Left lung (tissue), 10 donors: ENCODE data around the gene NUMBL. TPM values are rescaled to one million over a fixed set of nuclear protein-coding genes. Genes with fewer than 3 reads are reported as not detected.
A peak's percentile ranks its signal among the peaks of the same experiment; 100 is the strongest.
"Not testable (repeated sequence)": the region's sequence is repeated elsewhere in the genome, so short reads cannot be mapped to it uniquely, and the experiment has no call there.

ENCODE experiments used
- ATAC-seq: fragments of 200-7000 bp; cut with Tn5 transposase; one replicate; pipeline ENCODE4 v1.9.1; 2020; ENCODE audit warnings: moderate library complexity
- DNase-seq, 4 donors: peaks; one replicate each; pipeline ENCODE4 v3.0.0-alpha.2; 2013 to 2020
- H3K27ac ChIP-seq, 2 donors: fragments of 200-600 bp; sonication (generic) in 1 of 2; one replicate each; pipeline versions ENCODE4 v1.5.0 to v1.8.0; 2020 to 2021
- H3K27me3 ChIP-seq, 2 donors: fragments of 200-600 bp; sonication (generic) in 1 of 2; one replicate each; pipeline versions ENCODE4 v1.5.0 to v1.8.0; 2020 to 2021
- H3K36me3 ChIP-seq, 2 donors: fragments of 200-600 bp; sonication (generic) in 1 of 2; one replicate each; pipeline versions ENCODE4 v1.5.0 to v1.8.0; 2020 to 2021
- H3K4me1 ChIP-seq, 2 donors: fragments of 200-600 bp; one replicate each; pipeline ENCODE4 v1.8.0; 2021
- H3K4me3 ChIP-seq, 2 donors: fragments of 200-600 bp; sonication (generic) in 1 of 2; one replicate each; pipeline versions ENCODE4 v1.5.0 to v1.8.0; 2020 to 2021; ENCODE audit warnings: mild to moderate bottlenecking in 1 of 2
- H3K9me3 ChIP-seq, 2 donors: fragments of 200-600 bp; sonication (generic) in 1 of 2; one replicate each; pipeline versions ENCODE4 v1.5.0 to v1.8.0; 2020 to 2021
- intact Hi-C, 2 donors: fragments of 100-400 bp; cut with DNase I; formaldehyde crosslinking; loops; one replicate each; pipeline versions ENCODE4 v1.11.2 to v1.14.2; 2022
- polyA plus RNA-seq, 6 donors: library from polyadenylated mRNA; unstranded; fragments of 120-200 nt; gene quantifications; one replicate each; pipeline ENCODE4 v1.2.1, GENCODE V29; 2013; ENCODE audit not compliant: insufficient read length in 6 of 6
- total RNA-seq, 2 donors: library from RNA; stranded (reverse); fragmentation: NEBNext Ultra II Directional; extraction: Animal tissue kit (Norgen Biotek cat#: 25700); gene quantifications; one replicate each; pipeline ENCODE4 v1.2.1, GENCODE V29; 2021
- TF ChIP-seq, protein P1 (sequence below), 2 donors: fragments of 200-600 bp; sonication (generic) in 1 of 2; IDR thresholded peaks; one replicate each; pipeline versions ENCODE4 v1.5.0 to v1.8.0; 2021; ENCODE audit warnings: antibody characterized with exemption in 2 of 2
- donor health status: DM: no; HTN: yes; CAD: no.
- donor health status: DM: no; HTN: no; CAD: no.

The NUMBL gene
- total and polyA plus RNA-seq, 8 donors, result 12.8 to 30.2 (median 16.3) TPM

DNA sequence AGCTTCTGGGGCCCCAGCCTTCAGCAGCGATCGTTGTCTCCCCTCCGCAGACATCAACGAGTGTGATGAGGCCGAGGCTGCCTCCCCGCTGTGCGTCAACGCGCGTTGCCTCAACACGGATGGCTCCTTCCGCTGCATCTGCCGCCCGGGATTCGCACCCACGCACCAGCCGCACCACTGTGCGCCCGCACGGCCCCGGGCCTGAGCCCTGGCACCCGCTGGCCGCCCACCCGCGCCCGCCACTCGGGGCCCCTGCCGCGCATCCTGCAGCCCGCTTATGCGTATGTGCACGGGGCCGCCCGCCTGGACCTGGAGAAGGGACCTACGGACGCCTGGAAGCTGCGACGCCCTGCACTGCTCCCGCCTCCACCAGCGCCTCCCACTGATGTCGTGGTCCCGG, 61.1 kb downstream of the NUMBL start:
- ATAC-seq (no peak), DNase-seq (peak in 1 of 4 donors; percentile 79)
- H3K9me3 ChIP-seq, result no peaks in the 10 kb centered on the region
- no peak overlapping the region for H3K27ac ChIP-seq
- no peaks in the 10 kb centered on the region for H3K27me3 ChIP-seq
- H3K4me1 ChIP-seq, result no peaks in the 10 kb centered on the region
- H3K36me3 ChIP-seq, result peaks cover 0 to 13% of the 10 kb centered on the region in 2 donors
- TF ChIP-seq, protein P1, sequence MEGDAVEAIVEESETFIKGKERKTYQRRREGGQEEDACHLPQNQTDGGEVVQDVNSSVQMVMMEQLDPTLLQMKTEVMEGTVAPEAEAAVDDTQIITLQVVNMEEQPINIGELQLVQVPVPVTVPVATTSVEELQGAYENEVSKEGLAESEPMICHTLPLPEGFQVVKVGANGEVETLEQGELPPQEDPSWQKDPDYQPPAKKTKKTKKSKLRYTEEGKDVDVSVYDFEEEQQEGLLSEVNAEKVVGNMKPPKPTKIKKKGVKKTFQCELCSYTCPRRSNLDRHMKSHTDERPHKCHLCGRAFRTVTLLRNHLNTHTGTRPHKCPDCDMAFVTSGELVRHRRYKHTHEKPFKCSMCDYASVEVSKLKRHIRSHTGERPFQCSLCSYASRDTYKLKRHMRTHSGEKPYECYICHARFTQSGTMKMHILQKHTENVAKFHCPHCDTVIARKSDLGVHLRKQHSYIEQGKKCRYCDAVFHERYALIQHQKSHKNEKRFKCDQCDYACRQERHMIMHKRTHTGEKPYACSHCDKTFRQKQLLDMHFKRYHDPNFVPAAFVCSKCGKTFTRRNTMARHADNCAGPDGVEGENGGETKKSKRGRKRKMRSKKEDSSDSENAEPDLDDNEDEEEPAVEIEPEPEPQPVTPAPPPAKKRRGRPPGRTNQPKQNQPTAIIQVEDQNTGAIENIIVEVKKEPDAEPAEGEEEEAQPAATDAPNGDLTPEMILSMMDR (IDR thresholded peaks at IDR 0.05), result no peak
- H3K4me3 ChIP-seq, result no peak overlapping the region
- intact Hi-C loops, result no loop called here

DNA sequence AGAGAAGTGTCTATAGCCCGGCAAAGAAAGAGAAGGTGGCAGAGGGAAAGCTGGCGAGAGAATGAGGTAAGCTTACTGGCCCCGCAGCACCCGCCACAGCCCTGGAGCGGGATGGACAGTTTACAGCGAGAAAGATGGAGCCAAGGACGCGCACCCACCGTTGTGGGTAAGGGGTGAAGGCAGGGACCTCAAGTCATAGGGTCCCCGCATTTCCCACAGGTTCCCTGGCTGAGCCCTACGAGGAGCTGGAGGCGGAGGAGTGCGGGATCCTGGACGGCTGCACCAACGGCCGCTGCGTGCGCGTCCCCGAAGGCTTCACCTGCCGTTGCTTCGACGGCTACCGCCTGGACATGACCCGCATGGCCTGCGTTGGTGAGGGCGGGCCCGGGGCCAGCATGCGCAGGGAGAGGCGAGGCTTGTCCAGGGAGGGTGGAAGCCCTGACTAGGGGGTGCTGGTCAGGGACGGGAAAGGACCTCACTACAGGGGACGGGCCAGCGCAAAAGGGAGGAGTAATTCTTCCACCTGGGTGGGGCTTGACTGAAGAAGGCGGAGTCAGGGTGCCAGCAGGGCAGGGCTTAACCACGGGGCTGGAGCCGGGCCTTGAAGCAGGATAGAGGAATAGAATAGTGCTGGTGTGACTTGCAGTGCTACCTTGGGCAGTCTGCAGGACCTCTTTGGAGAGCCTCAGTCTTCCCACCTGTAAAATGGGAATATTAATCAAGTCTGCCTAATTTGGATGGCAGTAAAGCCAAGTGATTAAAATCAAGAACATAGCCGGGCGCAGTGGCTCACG, 62.8 kb downstream of the NUMBL start:
- Histone ChIP-seq H3K4me3 (no peak overlapping the region), H3K4me1 (no peaks in the 10 kb centered on the region), H3K9me3 (no peaks in the 10 kb centered on the region), H3K36me3 (peaks cover 0 to 25% of the 10 kb centered on the region in 2 donors), H3K27ac (no peak overlapping the region), H3K27me3 (no peaks in the 10 kb centered on the region)
- TF ChIP-seq, protein P1 (IDR thresholded peaks at IDR 0.05), result no peak
- intact Hi-C loops, result no loop called here
- ATAC-seq (no peak), DNase-seq (peak in 1 of 4 donors; percentile 75)

DNA sequence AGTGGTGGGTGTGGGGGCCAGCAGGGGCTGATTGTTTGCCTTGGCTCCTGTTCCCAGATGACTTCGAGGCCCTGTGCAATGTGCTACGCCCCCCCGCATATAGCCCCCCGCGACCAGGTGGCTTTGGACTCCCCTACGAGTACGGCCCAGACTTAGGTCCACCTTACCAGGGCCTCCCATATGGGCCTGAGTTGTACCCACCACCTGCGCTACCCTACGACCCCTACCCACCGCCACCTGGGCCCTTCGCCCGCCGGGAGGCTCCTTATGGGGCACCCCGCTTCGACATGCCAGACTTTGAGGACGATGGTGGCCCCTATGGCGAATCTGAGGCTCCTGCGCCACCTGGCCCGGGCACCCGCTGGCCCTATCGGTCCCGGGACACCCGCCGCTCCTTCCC, 63.5 kb downstream of the NUMBL start:
- H3K9me3 ChIP-seq, result no peaks in the 10 kb centered on the region
- H3K4me3 ChIP-seq, result no peak overlapping the region
- H3K27me3 ChIP-seq, result no peaks in the 10 kb centered on the region
- no peaks in the 10 kb centered on the region for H3K4me1 ChIP-seq
- TF ChIP-seq, protein P1 (IDR thresholded peaks at IDR 0.05), result no peak
- peaks cover 0 to 33% of the 10 kb centered on the region in 2 donors for H3K36me3 ChIP-seq
- ATAC-seq, result no peak
- H3K27ac ChIP-seq, result no peak overlapping the region
- DNase-seq, result peak in 1 of 4 donors; percentile 64
- intact Hi-C loops, result no loop called here

DNA sequence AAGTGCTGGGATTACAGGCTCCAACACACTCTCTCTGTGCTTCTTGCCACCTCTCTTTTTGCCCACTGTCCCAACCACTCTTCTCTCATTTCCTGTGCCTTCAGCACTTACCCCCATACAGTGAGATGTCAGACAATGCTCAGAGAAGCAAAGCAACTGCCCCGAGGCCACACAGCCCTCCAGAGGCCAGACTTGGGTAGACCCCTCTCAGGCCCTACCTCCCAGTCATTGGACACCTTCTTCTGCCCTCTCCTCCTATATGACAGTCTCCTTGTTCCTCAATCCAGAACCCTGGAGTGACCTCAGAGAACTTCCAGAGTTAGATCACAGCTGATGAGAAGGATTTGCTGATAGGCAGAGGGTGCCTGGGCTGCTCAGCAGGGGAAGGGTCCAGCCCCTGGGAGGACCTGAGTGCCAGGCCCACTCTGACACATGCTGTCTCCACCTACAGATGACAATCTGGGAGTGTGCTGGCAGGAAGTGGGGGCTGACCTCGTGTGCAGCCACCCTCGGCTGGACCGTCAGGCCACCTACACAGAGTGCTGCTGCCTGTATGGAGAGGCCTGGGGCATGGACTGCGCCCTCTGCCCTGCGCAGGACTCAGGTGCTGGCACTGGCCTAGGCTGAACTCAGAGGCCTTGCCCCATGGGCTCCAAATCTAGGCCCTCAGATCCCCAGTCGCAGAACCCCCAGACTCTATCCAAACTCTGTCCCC, 64.9 kb downstream of the NUMBL start:
- intact Hi-C loops, result no loop called here
- Histone ChIP-seq H3K9me3 (no peaks in the 10 kb centered on the region), H3K27ac (no peak overlapping the region), H3K36me3 (peaks cover 0 to 43% of the 10 kb centered on the region in 2 donors), H3K4me3 (no peak overlapping the region), H3K27me3 (no peaks in the 10 kb centered on the region), H3K4me1 (no peaks in the 10 kb centered on the region)
- peak in 1 of 4 donors; percentile 46 for DNase-seq
- TF ChIP-seq, protein P1 (IDR thresholded peaks at IDR 0.05), result no peak
- ATAC-seq, result no peak

DNA sequence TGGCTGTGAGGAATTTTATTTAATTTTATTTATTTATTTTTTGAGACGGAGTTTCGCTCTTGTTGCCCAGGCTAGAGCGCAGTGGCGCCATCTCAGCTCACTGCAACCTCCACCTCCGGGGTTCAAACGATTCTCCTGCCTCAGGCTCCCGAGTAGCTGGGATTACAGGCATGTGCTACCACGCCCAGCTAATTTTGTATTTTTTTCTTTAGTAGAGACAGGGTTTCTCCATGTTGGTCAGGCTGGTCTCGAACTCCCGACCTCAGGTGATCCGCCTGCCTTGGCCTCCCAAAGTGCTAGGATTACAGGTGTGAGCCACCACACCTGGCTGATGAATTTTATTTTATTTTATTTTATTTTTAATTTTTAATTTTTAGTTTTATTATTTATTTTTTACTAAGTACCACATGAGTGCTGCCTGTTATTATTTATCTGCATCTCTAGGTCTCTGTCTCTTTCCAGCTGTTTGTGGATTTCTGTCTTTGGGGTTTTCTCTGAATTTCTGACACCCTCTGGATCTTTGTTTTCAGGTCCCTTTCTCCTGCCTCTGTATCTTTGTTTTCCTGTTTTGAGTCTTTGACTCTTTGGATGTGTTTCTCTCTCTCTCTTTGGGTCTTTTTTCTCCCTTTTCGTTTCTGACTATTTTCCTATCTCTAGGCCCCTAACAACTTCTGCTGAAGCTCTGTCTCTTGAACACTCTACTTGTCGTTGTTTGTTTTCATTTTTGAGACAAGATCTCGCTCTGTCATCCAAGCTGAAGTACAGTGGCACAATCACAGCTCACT, 65.9 kb downstream of the NUMBL start:
- intact Hi-C loops, H3K4me3 ChIP-seq, H3K4me1 ChIP-seq, H3K27ac ChIP-seq, H3K27me3 ChIP-seq, H3K9me3 ChIP-seq, ATAC-seq: not testable (repeated sequence)
- DNase-seq, result peak in 1 of 4 donors; percentile 25
- peaks cover 0 to 47% of the 10 kb centered on the region in 2 donors for H3K36me3 ChIP-seq
